GM18873 (cell line): ENCODE data around the gene CNOT6.

ENCODE experiments used
- ATAC-seq: cut with Tn5 transposase; IDR thresholded peaks from one replicate; pipeline ENCODE4 v1.9.1; 2021; ENCODE audit warnings: mild to moderate bottlenecking, moderate library complexity, moderate number of reproducible peaks; ENCODE audit not compliant: unreplicated experiment, low FRiP score

The CNOT6 gene

DNA sequence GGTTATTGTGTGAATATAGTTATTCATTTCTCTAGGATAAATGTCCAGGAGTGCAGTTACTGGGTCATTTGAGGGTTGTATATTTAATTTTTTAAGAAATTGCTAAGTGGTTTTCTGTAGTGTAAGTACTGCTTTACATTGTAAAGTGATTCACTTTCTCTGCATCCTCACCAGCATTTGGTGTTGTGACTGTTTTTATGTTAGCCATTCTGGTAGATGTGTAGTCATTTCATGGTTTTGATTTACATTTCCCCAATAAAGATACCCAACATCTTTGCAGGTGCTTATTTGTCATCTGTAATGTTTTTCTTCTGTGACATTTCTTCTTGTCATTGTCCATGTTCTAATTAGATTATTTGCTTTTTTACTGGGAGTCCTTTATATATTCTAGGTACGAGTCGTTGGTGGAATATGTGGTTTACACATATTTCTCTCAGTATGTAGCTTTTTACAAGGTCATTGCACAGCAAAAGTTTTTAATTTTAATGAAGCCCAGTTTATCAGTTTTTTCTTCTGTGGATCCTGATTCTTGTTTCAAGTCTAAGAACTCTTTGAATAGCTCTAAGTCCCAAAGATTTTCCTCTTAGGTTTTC, 63.1 kb downstream of the CNOT6 start:
- no peak for ATAC-seq

- ATAC-seq: no peak
These were observed 64.1 kb downstream of the CNOT6 start for GRCh38 chr5:180558232-180558631.

DNA sequence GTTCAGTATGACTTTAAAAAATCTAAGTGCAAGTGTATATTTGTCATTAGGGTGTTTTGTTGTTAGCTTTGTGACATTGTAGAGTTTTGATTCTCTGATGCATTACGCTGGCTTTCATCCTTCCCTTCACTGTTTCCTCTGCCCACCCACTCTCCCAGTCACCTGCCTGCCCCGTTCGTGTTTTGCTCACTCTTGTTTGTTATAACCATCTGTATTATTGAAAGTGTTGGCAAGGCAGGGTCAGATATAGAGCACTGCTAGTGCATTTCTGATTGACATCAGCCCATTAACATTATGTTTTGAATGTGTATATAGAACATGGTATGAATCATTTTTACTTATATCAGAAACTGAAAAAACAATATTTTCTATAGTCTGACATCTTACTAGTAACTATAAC, 69.8 kb downstream of the CNOT6 start:
- ATAC-seq: no peak

GRCh38 chr5:180568914-180569313, 74.7 kb downstream of the CNOT6 start:
- no peak for ATAC-seq

GRCh38 chr5:180575571-180575970, 81.4 kb downstream of the CNOT6 start:
- ATAC-seq: no peak

- ATAC-seq: no peak
These were observed 86.5 kb downstream of the CNOT6 start for GRCh38 chr5:180580681-180581080.

GRCh38 chr5:180583738-180584137, 89.6 kb downstream of the CNOT6 start:
- no peak for ATAC-seq

- ATAC-seq: no peak
These were observed 92.0 kb downstream of the CNOT6 start for GRCh38 chr5:180586204-180586603.

- ATAC-seq: no peak
These were observed 92.7 kb downstream of the CNOT6 start for GRCh38 chr5:180586870-180587269.

DNA sequence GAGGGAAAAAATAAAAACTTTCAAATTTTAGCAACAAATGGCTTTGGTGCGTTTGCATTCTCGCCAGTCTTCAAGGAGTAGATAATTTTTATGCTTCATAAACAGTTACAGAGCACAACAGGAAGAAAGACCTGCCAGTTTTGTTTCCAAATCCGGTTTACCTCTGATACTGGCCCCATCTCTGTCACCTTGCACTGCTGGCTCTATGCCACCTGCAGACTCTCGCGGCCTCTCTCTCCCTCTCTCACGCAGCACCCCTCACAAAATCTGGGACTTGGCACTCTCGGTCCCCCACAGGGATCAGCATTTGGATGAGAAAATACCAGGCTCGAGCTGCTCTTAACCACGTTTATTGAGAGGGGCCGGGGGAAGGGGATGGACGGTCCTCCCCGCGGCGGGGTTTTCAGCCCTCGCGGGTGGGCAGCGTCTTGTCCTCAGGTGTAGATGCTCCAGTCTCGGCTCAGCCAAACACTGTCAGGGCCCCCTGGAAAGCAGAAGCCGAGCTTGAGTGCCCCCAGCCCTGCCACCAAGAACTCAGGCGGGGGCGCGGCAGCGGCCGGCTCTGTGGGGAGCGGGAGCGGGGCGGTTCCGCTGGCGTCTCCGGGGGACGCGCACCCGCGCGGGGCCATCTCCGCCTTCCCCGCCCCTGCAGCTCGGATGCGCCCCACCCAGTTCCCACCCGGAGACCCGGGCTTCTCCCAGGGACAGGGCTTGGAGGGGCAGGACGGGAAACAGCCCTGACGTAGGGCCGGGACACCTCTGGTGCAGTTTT, 95.8 kb downstream of the CNOT6 start:
- no peak for ATAC-seq

- no peak for ATAC-seq
These were observed 96.5 kb downstream of the CNOT6 start for GRCh38 chr5:180590543-180591310.

DNA sequence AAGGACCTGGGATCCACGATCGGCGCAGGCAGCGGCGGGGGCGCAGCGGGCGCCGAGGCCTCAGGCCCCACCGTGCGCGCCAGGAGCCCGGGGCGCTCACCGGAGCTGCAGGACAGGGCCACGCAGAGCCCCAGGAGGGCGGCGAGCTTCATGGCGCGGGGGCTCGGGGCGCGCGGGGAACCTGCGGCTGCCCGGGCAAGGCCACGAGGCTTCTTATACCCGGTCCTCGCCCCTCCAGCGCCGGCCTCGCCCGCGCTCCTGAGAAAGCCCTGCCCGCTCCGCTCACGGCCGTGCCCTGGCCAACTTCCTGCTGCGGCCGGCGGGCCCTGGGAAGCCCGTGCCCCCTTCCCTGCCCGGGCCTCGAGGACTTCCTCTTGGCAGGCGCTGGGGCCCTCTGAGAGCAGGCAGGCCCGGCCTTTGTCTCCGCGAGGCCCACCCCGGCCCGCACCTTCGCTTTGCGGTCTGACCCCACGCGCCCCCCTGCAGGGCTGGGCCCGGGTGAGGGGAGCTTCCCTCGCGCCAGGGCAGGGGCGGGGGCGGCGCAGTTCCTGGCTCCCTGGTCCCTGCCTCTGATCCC, 97.2 kb downstream of the CNOT6 start, which contains the start of gene SCGB3A1:
Gene SCGB3A1 (minus strand): TSS at position 189 of the 577 bp plus-strand sequence. CDS start 37 bp downstream, at position 152.
- ATAC-seq: no peak

DNA sequence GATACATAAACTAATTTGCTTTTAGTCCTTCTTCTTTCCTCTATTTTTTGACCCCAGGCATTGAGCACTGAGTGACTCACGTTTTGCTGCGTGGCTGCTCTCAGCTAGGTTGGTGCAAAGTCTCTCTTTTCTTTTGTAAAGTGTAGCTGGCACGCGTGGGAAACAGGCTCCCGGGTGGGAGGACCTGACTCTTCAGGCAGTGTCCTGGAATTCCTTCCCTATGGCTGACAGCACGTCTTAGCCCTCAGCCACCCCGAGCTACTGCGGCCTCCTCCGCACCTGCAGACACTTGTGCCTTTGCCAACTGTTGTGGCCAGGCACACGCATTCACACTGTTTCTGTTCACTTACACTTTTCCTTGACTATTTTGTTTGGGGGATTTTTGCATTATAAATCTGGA, 98.0 kb downstream of the CNOT6 start:
- no peak for ATAC-seq

GRCh38 chr5:180593446-180594206, 99.4 kb downstream of the CNOT6 start:
- no peak for ATAC-seq

DNA sequence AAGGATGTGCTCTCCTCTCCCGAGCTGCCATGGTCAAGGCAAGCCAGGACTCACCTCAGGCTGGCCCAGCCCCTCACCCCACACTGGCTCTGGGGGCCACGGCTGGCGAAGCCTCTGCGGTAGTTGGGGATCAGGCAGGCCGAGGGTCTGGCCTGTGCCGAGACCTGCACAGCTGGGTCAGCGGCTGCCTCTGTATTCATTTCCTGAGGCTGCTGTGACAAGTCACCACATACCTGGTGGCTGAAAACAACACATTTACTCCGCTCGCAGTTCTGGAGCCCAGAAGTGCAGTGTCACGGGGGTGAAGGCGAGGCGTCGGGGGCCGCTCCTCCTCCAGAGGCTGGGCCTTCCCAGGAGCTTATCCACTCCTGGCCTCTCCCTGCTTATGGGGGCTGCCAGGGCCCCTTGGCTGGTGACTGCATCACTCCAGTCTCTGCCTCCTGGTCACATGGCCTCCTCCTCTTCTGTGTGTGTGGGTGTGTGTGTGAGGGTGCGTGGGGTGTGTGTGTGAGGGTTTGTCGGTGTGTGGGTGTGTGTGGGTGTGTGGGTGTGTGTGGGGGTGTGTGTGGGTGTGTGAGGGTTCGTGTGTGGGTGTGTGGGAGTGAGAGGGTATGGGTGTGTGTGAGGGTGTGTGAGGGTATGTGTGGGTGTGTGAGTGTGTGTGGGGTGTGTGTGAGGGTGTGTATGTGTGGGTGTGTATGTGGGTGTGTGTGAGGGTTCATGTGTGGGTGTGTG, 100.3 kb downstream of the CNOT6 start:
- no peak for ATAC-seq

- no peak for ATAC-seq
These were observed 100.8 kb downstream of the CNOT6 start for GRCh38 chr5:180595046-180595379.

DNA sequence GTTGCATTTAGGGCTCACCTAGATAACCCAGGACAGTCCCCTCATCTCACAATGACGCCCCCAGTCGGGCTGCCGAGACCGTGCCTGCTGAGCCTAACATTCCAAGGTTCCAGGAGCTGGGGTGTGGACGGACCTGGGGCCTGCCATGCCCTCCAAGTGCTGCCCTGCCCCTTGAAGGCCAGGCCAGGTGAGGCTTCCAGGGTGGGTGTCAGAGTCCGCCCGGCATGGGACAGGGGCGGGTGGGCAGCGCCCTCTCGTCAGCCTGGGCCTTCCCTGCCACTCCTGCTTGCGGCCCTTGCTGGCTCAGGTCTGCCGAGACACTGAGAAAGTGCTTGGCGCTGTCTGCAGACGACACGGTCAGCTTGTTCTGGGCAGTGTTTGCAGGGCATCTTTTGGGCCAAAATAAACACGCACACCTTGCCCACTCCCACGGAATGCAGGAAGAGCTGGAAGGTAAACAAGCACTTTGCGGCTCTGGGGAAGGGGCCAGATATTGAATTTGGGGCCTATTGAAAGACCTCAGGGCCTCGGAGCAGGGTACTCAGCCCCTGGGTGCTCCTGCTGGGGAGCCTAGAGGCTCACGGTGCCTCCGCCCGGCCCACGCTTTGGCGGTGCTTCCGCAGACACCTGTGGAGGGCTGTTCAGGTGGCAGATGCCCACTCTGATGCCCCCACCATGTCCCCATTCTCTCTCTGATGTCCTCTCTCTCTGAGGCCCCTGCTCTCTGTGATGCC, 101.4 kb downstream of the CNOT6 start:
- no peak for ATAC-seq

- no peak for ATAC-seq
These were observed 102.0 kb downstream of the CNOT6 start for GRCh38 chr5:180596115-180596667.
